ENCODE data around the gene TMEM132A.

Gene TMEM132A

DNA sequence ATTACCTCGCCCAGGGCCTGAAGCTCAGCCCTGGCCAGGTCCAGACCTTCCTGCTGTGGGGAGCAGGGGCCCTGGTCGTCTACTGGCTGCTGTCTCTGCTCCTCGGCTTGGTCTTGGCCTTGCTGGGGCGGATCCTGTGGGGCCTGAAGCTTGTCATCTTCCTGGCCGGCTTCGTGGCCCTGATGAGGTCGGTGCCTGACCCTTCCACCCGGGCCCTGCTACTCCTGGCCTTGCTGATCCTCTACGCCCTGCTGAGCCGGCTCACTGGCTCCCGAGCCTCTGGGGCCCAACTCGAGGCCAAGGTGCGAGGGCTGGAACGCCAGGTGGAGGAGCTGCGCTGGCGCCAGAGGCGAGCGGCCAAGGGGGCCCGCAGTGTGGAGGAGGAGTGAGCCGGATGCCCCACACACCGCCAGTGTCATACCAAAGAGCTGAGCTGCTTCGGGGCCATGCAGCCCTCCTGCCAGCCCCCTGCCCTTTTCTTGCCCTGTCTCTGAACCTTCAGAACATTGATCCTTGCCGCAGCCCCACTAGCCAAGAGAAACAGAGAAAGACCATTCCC, 2.4 kb upstream of the TMEM132A start:
- no peak for DNase-seq (ENCODE audit: low spot score)

DNA sequence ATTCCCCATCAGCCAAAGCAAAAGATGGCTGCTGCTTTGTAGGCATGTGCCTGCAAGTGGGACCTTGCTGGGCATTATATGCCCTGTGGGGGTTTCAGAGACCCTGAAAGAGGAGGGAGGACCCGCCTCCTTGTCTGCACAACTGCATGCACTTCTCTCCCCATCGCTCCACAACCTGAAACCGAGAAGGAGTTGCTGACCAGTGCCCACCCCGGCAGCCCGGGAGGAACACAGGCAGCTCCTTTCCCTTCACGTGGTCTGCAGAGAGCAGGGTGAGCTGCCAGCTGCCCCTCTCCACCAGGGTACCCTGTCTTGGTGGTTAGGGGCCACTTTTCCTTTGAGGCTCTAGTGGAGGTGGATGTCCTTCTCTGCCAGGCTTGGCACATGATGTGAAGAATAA, 1.4 kb upstream of the TMEM132A start:
- no peak for DNase-seq (ENCODE audit: low spot score)

DNA sequence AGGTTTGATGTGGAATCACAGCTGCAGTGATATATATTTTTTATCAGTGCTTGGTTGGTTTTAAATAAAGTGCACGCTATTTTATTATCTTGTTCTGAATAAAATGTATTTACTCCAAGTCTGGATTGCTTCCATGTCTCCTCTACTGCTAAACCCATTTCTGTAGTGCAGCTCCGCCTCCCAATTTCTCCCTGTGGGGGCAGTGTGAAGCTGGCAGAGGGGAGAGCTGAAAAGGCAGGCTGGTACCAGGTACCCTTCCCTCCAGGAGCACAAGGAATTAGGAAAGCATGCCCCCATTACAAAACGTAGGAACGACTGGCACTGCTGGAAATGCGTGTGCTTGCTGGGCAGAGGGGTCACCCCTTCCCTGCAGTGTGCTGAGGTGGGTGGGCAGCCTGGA, 934 bp upstream of the TMEM132A start:
- no peak for DNase-seq (ENCODE audit: low spot score)

DNA sequence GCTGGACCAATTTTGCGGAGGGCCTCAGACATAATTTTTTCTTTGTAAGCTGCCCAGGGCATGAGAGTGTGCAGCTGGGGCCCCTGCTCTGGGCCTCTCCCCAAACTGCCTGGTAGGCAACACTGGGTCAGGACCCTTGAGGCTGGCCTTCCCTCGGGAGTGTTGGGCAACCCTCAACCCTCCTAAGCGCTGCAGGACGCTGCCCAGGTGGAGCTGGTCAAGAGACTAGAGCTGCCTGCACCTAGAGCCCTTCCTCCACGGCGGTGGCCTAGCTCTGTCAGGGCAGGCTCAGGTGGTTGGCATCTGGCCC, 505 bp upstream of the TMEM132A start:
- no peak for DNase-seq (ENCODE audit: low spot score)

DNA sequence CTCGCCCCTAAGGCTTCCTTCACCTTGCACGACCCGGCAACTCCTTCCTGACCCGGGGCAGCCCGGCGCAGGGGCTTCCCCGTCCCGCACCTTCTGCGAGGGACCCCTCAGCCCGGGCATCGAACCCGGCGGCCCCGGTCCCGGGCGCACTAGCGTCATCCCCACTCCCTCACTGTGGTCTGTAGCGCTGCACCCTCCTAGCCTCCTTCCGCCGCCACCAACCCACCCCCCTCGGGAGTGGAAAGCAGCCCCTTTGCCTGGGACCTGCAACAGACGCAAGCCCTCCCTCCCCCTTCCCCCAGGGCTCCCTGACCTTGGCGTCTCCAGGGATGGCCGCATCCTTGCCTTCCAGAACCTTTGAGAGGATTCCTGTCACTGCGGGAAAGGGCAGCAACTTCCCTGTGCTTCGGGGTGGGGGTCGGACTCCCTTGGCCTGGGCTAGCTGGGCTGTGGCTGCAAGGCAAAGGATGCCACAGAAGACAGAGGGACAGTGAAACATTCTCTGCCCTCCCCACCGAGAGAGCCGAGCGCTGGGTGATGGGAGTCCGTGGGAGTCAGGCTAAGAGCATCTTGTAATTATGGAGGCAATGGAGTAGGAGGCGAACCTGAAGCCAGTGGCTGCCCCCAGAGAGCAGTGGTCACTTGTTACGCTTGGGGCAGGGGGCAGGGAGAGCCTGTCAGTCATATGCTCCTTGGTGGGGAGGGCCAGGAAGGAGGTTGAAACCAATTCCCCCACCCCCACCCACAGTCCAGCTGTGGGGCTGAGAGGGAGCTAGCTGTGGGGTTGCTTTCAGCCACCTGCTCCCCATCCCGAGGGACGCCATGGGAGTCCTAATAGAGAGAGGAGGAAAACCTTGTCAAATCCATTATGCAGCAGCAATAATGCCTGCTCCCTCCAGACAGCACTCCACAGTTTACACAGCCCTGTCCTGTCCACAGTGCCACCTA, 920 bp downstream of the TMEM132A start:
- DNase-seq (ENCODE audit: low spot score), result no peak

DNA sequence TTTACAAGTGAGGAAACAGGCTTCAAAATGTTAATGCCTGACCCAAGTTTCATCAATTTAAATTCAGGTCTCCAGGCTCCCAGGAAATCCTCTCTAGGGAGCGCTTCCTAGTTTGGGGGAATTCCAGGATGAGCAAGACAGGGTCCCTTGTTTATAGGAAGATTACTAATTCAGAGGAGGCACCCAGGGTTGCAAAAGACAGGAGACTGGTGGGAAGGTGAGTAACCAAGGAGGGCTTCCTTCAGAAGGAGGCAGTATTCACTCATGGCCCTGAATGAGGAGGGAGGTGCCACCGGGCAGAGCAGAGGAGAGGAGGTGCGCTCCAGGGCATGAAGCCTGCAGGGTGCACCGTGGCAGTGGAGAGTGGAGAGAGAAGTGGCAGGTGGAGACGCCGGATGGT, 1.6 kb downstream of the TMEM132A start:
- peak; percentile 23 for DNase-seq (ENCODE audit: low spot score)

DNA sequence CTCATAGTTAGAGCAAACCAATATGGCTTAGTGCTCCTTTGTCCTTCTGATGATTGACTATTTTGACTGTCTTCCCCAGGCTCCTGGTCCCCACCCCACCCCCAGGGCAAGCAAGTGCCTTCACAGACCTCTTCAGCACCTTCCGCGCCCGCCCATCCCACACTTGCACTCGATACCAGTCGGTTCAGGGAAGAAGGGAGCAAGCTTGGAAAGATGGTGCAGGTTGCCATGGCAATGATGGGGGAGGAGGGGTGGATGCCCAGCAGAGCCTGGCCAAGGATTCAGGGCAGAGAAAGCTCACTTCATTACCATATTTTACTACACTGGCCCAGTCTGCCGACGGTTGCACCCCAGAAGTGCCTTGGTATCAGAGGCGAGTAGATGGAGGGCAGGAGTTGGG, 2.2 kb downstream of the TMEM132A start:
- DNase-seq (ENCODE audit: low spot score), result no peak

DNA sequence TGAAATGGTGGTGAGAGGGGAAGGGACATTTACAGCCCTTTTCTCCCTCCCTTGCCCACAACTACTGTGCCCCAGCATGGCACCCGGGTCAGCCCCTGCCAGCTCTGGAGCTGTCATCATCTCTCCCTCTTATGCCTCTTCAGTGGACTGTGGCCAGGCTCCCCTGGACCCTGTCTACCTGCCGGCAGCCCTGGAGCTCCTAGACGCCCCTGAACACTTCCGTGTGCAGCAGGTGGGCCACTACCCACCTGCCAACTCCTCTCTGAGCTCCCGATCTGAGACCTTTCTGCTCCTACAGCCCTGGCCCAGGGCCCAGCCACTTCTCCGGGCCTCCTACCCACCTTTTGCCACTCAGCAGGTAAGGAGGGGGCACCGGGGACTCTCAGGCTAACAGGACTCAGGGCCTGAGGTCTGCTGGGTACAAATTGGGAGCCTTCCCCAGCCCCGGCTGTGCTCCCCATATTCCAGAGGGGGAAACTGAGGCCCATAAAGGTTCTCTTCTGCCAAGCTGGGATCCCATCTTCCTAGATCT, 2.9 kb downstream of the TMEM132A start:
- DNase-seq (ENCODE audit: low spot score), result no peak

DNA sequence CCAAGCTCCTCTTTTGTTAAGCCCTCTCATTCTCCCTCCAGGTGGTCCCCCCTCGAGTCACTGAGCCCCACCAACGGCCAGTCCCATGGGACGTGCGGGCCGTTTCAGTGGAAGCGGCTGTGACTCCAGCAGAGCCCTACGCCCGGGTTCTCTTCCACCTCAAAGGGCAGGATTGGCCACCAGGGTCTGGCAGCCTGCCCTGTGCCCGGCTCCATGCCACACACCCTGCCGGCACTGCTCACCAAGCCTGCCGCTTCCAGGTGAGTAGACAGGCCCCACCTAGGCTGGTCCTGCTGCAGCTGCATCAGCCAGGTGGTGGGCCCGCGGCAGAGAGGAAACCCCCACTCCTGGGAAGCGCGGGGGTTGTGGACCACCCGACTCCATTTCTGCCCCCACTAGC, 3.3 kb downstream of the TMEM132A start:
- DNase-seq (ENCODE audit: low spot score), result no peak

DNA sequence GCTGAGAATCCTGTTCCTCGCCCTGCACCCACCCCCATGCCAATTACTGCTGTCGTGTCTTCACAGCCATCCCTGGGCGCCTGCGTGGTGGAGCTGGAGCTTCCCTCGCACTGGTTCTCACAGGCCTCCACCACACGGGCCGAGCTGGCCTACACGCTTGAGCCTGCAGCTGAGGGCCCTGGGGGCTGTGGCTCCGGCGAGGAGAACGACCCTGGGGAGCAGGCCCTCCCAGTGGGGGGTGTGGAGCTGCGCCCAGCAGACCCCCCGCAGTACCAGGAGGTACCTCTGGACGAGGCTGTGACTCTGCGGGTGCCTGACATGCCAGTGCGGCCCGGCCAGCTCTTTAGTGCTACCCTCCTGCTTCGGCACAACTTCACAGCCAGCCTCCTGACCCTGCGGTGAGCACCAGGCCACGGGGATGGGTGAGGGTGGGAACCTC, 4.3 kb downstream of the TMEM132A start:
- no peak for DNase-seq (ENCODE audit: low spot score)

DNA sequence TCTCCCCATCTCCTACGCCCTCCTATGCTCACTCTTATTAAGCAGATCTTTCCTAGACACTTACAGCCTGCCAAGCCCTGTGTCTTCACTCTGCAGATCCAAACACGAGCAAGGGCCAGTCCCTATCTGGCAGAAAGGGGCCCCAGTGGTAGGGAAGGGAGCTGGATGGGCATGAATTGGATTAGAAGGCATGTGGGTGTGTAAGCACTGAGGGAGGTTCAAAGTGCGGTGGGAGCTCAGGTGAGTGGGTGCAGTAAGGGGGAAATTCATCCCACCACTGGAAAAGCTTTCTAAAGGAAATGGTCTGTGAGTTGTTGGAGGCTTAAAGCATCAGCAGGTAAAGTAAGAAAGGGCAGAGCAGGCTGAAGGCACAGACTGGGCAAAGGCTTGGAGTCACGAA, 5.5 kb downstream of the TMEM132A start:
- no peak for DNase-seq (ENCODE audit: low spot score)

DNA sequence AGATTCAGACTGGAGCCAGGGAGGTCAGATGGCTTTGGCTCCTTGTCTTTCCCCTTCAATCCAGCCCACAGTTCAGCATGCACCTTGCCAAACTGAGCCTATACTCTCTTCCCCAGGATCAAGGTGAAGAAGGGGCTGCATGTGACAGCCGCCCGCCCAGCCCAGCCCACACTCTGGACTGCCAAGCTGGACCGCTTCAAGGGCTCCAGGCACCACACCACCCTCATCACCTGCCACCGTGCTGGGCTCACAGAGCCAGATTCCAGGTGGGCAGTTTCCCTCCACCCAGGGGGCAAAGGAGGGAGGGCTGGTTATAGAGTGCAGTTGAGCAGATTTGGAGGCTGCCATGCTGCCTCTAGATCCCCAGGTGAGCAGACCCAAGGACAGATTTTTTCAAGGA, 6.1 kb downstream of the TMEM132A start:
- DNase-seq (ENCODE audit: low spot score), result no peak

DNA sequence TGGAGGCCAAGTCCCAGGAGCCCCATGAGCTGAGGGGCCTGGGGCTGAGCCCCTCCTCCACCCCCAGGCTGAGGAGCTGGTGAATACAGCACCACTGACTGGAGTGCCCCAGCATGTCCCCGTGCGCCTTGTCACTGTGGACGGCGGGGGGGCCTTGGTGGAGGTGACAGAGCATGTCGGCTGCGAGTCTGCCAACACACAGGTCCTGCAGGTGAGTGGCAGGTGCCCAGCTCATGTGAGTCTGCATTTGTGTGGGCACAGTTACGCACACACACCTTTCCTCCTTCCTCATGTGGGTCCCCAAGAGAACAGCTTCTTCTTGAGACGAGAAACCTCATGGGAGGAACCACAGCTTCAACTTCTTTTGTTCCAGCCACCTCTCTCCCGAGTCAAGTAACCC, 7.7 kb downstream of the TMEM132A start:
- no peak for DNase-seq (ENCODE audit: low spot score)

DNA sequence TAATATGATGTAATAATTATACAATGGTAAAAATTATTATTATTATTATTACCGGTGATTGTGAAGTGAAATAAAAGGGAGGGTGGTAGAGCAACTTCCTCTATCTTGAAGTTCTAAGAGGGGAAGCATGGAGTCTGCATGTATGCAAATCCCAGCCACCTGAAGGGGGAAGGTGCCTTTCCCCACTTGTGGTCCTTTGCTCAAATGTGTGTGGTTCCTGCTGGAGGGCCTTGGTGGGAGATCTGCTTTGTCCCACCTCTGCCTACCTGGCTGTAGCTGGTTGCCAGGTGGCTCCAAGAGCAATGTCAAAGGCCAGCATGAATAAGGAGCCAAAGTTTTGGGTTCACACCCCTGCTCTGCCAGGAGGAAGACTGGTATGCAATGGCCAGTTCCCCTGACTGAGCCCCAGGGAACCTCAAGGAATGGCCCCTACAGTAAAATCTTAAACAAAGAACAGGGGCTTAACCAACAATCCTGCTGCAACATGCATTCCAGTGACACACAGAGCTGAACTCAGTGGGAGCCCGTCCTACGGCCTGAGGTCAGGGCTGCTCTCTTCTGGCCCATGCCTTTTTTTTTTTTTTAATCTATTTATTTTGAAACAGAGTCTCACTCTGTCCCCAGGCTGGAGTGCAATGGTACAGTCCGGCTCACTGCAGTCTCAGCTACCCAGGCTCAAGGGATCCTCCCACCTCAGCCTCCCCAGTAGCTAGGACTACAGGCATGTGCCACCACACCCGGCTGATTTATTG, 8.5 kb downstream of the TMEM132A start:
- no peak for DNase-seq (ENCODE audit: low spot score)

DNA sequence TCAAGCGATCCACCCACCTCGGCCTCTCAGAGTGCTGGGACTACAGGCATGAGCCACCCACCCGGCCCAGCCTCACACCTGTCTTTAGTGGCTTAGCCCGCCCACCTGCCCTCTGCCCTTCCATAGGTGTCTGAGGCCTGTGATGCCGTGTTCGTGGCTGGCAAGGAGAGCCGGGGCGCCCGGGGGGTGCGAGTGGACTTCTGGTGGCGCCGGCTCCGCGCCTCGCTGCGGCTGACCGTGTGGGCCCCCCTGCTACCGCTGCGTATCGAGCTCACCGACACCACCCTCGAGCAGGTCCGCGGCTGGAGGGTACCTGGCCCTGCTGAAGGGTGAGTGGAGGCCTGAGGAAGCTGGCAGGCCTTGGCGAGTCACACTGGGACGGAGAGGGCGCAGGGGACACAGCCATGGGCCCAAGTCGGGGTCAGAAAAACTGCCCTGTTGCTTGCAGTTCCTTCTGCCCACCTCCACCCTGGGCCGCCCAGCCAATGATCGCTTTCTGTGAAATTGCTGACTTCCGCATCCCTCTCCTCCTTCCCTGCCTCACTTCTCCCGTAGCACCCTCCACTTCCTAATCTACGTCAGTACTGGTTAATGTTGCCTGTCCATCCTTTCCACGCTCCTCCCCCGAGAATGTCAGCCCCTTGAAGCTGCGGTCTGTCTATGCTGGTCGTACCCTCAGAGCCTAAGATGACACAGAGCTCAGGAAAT, 9.3 kb downstream of the TMEM132A start:
- DNase-seq (ENCODE audit: low spot score), result no peak

DNA sequence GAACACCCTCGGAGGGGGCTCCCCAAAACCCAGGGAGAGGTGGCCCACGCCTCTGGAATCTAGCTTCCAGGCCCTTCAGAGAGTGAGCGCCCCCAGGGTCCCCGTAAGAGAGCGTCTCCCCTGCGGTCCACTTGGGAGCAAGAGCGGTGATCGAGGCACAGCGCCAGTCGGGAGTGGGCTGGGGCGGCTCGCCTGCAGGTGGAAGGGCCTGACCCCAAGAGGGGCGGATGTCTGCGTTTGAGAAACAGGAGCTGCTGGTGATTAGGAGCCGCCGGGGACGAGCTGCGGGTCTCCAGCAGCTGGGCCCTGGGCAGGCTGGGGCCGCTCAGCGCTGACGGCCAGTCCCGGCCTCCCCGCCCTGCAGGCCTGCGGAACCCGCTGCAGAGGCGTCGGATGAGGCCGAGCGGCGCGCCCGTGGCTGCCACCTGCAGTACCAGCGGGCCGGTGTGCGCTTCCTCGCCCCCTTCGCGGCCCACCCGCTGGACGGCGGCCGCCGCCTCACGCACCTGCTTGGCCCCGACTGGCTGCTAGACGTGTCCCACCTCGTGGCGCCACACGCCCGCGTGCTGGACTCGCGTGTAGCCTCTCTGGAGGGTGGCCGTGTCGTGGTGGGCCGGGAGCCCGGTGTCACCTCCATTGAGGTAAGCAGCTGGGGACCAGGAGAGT, 10.0 kb downstream of the TMEM132A start:
- DNase-seq (ENCODE audit: low spot score), result no peak

DNA sequence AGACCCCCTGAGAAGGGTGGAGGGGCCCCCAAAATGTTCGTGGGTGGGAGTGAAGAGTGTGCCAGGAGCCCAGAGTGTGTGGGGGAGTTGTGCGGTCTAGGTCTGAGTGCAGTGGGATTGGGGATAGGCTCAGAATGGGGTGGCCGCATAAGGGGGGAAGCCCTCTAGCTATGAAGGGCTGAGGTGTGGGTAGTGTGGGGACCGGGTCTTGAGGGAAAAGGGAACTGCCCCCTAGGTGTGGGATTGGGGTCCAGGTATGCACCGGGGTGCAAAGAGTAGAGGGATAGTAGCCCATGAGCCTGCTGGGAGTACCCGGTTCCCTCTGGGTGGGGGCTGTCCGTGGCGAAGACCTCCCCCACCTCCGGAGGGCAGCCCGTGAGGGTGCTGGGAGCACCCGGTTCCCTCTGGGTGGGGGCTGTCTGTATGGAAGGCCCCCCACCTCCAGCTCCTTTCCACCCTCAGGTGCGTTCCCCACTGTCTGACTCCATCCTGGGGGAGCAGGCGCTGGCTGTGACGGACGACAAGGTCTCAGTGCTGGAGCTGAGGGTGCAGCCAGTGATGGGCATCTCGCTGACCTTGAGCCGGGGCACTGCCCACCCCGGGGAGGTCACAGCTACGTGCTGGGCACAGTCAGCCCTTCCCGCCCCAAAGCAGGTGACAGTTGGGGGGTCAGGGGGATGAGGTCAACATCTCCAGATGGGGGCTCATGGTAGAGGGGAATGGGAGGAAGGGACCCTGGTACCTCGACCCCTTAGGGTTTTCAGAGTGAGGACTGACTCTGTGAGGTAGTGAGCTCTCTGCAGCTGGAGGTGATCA, 10.7 kb downstream of the TMEM132A start:
- DNase-seq (ENCODE audit: low spot score), result no peak

DNA sequence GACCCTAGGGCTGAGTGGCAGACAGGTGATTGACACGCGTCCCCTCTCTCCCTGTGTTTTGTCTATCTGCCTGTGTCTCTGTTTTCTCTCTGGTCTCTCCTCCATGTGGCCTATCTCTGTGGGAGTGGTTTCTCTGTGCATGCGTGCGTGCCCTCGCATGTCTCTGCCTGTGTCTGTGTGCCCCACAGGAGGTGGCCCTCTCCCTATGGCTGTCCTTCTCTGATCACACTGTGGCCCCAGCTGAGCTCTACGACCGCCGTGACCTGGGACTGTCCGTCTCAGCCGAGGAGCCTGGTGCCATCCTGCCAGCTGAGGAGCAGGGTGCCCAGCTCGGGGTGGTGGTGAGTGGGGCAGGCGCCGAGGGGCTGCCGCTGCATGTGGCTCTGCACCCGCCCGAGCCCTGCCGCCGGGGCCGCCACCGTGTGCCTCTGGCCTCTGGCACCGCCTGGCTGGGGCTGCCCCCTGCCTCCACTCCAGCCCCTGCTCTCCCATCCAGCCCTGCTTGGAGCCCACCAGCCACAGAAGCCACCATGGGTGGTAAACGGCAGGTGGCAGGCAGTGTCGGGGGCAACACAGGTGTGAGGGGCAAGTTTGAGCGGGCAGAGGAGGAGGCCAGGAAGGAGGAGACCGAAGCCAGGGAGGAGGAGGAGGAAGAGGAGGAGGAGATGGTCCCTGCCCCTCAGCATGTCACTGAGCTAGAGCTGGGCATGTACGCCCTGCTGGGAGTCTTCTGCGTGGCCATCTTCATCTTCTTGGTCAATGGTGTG, 11.6 kb downstream of the TMEM132A start:
- DNase-seq (ENCODE audit: low spot score), result no peak

DNA sequence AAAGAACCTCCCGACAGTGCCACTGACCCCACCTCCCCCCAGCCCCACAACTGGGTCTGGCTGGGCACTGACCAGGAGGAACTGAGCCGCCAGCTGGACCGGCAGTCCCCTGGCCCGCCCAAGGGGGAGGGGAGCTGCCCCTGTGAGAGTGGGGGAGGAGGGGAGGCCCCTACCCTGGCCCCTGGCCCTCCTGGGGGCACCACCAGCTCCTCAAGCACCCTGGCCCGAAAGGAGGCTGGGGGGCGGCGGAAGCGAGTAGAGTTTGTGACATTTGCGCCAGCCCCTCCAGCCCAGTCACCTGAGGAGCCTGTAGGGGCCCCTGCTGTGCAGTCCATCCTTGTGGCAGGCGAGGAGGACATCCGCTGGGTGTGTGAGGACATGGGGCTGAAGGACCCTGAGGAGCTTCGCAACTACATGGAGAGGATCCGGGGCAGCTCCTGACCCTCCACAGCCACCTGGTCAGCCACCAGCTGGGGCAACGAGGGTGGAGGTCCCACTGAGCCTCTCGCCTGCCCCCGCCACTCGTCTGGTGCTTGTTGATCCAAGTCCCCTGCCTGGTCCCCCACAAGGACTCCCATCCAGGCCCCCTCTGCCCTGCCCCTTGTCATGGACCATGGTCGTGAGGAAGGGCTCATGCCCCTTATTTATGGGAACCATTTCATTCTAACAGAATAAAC, 12.3 kb downstream of the TMEM132A start:
- no peak for DNase-seq (ENCODE audit: low spot score)

DNA sequence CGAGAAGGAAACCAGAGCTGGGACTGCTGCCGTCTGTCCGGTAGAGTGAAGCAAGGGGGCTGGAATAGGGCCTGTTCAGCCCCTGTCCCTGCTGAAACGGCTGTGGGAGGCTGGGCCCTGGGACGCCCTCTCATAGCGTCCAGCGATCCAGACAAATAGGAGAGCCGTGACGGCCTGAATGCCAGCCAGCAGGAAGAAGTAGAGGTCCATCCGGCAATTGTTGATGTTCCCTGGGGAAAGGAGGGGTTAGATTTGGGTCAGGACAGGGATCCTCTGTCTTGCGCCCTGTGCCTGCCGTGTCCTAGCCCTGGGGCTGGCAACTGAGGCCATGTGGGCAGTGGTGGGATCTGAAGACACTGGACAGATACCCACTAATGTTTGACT, 12.9 kb downstream of the TMEM132A start:
- DNase-seq (ENCODE audit: low spot score), result no peak

Measured in SW480 (cell line).